ENCODE results near the gene SLC8A1. TPM values are rescaled to one million over a fixed set of nuclear protein-coding genes. Genes with fewer than 3 reads are reported as not detected.

The SLC8A1 gene
- total RNA-seq, 1 experiment from 2014 or later = 1.7 TPM

DNA sequence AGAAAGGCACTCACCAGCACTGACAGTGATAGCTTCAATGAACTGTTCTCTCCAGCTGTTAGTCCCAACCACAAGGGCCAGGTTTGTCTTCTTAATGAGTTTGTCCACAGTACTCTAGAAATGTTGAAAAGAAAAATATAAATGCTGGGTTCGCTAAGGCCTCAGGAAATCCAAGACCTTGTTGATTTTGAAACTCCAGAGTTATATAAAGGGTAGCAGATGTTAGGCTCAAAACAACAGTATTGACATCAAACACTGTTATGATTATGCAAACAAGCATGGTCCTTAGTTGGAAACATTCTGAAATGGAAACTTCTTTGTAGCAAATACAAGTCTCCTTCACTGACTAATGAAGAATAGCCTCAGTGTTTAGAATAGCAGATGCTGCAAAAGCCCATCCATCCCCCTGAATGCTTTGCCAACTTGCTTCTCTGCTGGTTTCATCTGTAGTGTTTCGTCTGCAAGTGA is 291.1 kb downstream of the SLC8A1 start:
- no peak for TF ChIP-seq CTCF (conservative IDR thresholded peaks at IDR 0.05)
- Histone ChIP-seq H3K9ac (ENCODE audit: extremely low read depth, insufficient read length, low read length) (no peak overlapping the region), H4K8ac (replicated peaks; ENCODE audit: insufficient read length, low read depth, low read length) (no peak overlapping the region), H2BK20ac (ENCODE audit: low read depth, low read length, poor library complexity, severe bottlenecking) (no peak overlapping the region), H2BK12ac (ENCODE audit: insufficient read length, low read depth, low read length) (no peak overlapping the region), H3K56ac (ENCODE audit: insufficient read length, low read depth, low read length) (no peak overlapping the region), H3K4me1 (ENCODE audit: insufficient read depth, low read length) (no peaks in the 10 kb centered on the region), H3K18ac (ENCODE audit: insufficient read length, low read depth, low read length) (no peak overlapping the region), H3K4ac (ENCODE audit: low read depth, low read length) (no peak overlapping the region), H3K23ac (ENCODE audit: insufficient read length, low read depth, low read length) (no peak overlapping the region), H3T11ph (ENCODE audit: low read length) (no peak overlapping the region), H2BK15ac (ENCODE audit: low read depth, low read length) (no peak overlapping the region), H2AK5ac (ENCODE audit: insufficient read length, low read length) (no peak overlapping the region), H2BK120ac (ENCODE audit: low read depth, low read length, poor library complexity, severe bottlenecking) (no peak overlapping the region), H2BK5ac (ENCODE audit: insufficient read length, low read length) (no peak overlapping the region), H3K79me1 (ENCODE audit: insufficient read depth, low read depth, low read length, poor library complexity, severe bottlenecking) (no peaks in the 10 kb centered on the region), H3K14ac (ENCODE audit: insufficient read depth, low read length) (no peak overlapping the region), H3K4me2 (ENCODE audit: insufficient read depth, insufficient read length, low read length) (no peak overlapping the region), H3K9me3 (ENCODE audit: control insufficient read depth, low read depth, low read length) (no peaks in the 10 kb centered on the region), H3K23me2 (ENCODE audit: insufficient read length, low read depth, low read length, poor library complexity, severe bottlenecking) (no peaks in the 10 kb centered on the region), H4K5ac (ENCODE audit: insufficient read length, low read depth, low read length) (no peak overlapping the region), H2AFZ (ENCODE audit: low read length) (no peak overlapping the region), H4K91ac (ENCODE audit: insufficient read length, low read depth, low read length) (no peak overlapping the region), H3K27ac (ENCODE audit: insufficient read length, low read depth, low read length) (no peak overlapping the region), H4K20me1 (ENCODE audit: control insufficient read depth, insufficient read depth, insufficient read length) (no peaks in the 10 kb centered on the region), H3K27me3 (ENCODE audit: insufficient read depth, low read length) (no peaks in the 10 kb centered on the region), H3K79me2 (ENCODE audit: insufficient read depth, low read length) (no peaks in the 10 kb centered on the region)
- H3K36me3 Mint-ChIP-seq (ENCODE audit: insufficient read depth in 1 of 3, low read depth in 3 of 3) = peaks cover 0 to 1% (median 0%) of the 10 kb centered on the region in 3 experiments; a peak in 3 of 7 replicates
- WGBS (ENCODE audit: extremely low coverage, insufficient read length, low lambda C conversion rate) = no CpG with 5 or more reads among the region's 2 CpGs
- no peak overlapping the region for H3K4me3 Mint-ChIP-seq
- H3K27ac Mint-ChIP-seq = no peak overlapping the region
- H3K27me3 Mint-ChIP-seq (ENCODE audit: low read depth) = no peaks in the 10 kb centered on the region
- H3K4me1 Mint-ChIP-seq = peaks cover 0 to 10% of the 10 kb centered on the region in 2 experiments; a peak in 2 of 4 replicates
- DNase-seq = no peak
- H3K9me3 Mint-ChIP-seq = no peaks in the 10 kb centered on the region

Measured in H9 (cell line).